Frontal cortex (tissue), 4 donors: Measurements from ENCODE around the gene FANK1. TPM values are rescaled to one million over a fixed set of nuclear protein-coding genes. Genes with fewer than 3 reads are reported as not detected.
"Not testable (repeated sequence)": the region's sequence is repeated elsewhere in the genome, so short reads cannot be mapped to it uniquely, and the experiment has no call there.

ENCODE experiments used
- DNase-seq, 2 donors: peaks; one replicate each; pipeline ENCODE4 v3.0.0; 2012; ENCODE audit warnings: low spot score in 2 of 2
- FAIRE-seq: peaks from 2 replicates; lab custom pipeline; 2012; peaks lifted over from hg19 to GRCh38; lab: Jason Lieb, UNC
- total RNA-seq: library from RNA; depleted of rRNA; stranded (reverse); fragments of >200 nt; gene quantifications from one replicate; pipeline ENCODE4 v1.2.3, GENCODE V29; 2014
- donor health status: control.
- donor health status: control.
- donor health status: control.

FANK1 gene
- total RNA-seq, 1 donor from 2014 or later, result 1.2 TPM

GRCh38 chr10:125925262-125925834, 29.0 kb downstream of the FANK1 start:
- FAIRE-seq, result no peak

GRCh38 chr10:125926247-125926646, 29.9 kb downstream of the FANK1 start:
- peak; percentile 96 for FAIRE-seq
- no peak for DNase-seq

More at GRCh38 chr10:125925262-125925834, 29.0 kb downstream of the FANK1 start:
- no peak for DNase-seq

GRCh38 chr10:125927265-125927664, 30.9 kb downstream of the FANK1 start:
- not testable (repeated sequence) for FAIRE-seq, DNase-seq

GRCh38 chr10:125928928-125929585, 32.7 kb downstream of the FANK1 start:
- FAIRE-seq (no peak), DNase-seq (no peak)

GRCh38 chr10:125929618-125930017, 33.3 kb downstream of the FANK1 start:
- DNase-seq (no peak), FAIRE-seq (no peak)

GRCh38 chr10:125933693-125934092, 37.3 kb downstream of the FANK1 start:
- DNase-seq, result no peak
- no peak for FAIRE-seq

GRCh38 chr10:125936331-125936730, 40.0 kb downstream of the FANK1 start:
- DNase-seq (no peak), FAIRE-seq (no peak)

GRCh38 chr10:125940515-125940914, 44.2 kb downstream of the FANK1 start:
- DNase-seq (no peak), FAIRE-seq (no peak)

- no peak for FAIRE-seq
- DNase-seq, result no peak
These were observed 54.9 kb downstream of the FANK1 start for GRCh38 chr10:125951290-125951689.

GRCh38 chr10:125953778-125954385, 57.5 kb downstream of the FANK1 start:
- DNase-seq (no peak), FAIRE-seq (no peak)

GRCh38 chr10:125955766-125956165, 59.4 kb downstream of the FANK1 start:
- no peak for DNase-seq
- FAIRE-seq, result no peak

GRCh38 chr10:125961743-125962142, 65.4 kb downstream of the FANK1 start:
- FAIRE-seq (no peak), DNase-seq (no peak)

GRCh38 chr10:125962200-125962599, 65.8 kb downstream of the FANK1 start:
- FAIRE-seq (no peak), DNase-seq (no peak)

- FAIRE-seq (no peak), DNase-seq (no peak)
These were observed 68.2 kb downstream of the FANK1 start for GRCh38 chr10:125964558-125964957.

GRCh38 chr10:125967533-125967932, 71.2 kb downstream of the FANK1 start:
- DNase-seq (no peak), FAIRE-seq (no peak)

- DNase-seq, FAIRE-seq: not testable (repeated sequence)
These were observed 73.8 kb downstream of the FANK1 start for GRCh38 chr10:125970077-125970630.

GRCh38 chr10:125976960-125977605, 80.7 kb downstream of the FANK1 start:
- FAIRE-seq (no peak), DNase-seq (no peak)

- DNase-seq (no peak), FAIRE-seq (no peak)
These were observed 83.6 kb downstream of the FANK1 start for GRCh38 chr10:125979976-125980375.

GRCh38 chr10:125980521-125981035, 84.2 kb downstream of the FANK1 start:
- no peak for FAIRE-seq
- no peak for DNase-seq

- peak; percentile 35 to 45 for DNase-seq
- FAIRE-seq, result peak; percentile 39
These were observed 86.0 kb downstream of the FANK1 start for GRCh38 chr10:125982260-125982948.
